Activated CD8-positive, alpha-beta T cell treated with anti-CD3 and anti-CD28 coated beads, Interleukin-2, amount 10 ng/mL, durations not matched to agents 7 days and 5 days (primary cell): ENCODE data around the gene RIC8A. TPM values are rescaled to one million over a fixed set of nuclear protein-coding genes. Genes with fewer than 3 reads are reported as not detected.

ENCODE experiments used
- ATAC-seq: fragments of 150-1000 bp; cut with Tn5 transposase; one replicate; pipeline ENCODE4 v1.10.0; 2021; ENCODE audit warnings: moderate library complexity
- CTCF ChIA-PET: fragments of 350-600 bp; sonication (Branson Sonifier 250); formaldehyde crosslinking; loops from one replicate; lab custom pipeline; 2021; ENCODE audit warnings: antibody characterized with exemption; lab: Charles Lee
- POLR2A ChIA-PET: fragments of 350-600 bp; sonication (Branson Sonifier 250); formaldehyde crosslinking; loops from one replicate; lab custom pipeline; 2021; ENCODE audit warnings: antibody characterized with exemption; lab: Charles Lee
- DNase-seq: peaks from one replicate; pipeline ENCODE4 v3.0.0-alpha.2; 2020
- H3K27ac Mint-ChIP-seq: one replicate; pipeline ENCODE4 v1.8.0; 2021; ENCODE audit warnings: mild to moderate bottlenecking, mixed read lengths
- H3K27me3 Mint-ChIP-seq: one replicate; pipeline ENCODE4 v1.8.0; 2021; ENCODE audit warnings: low read depth, mixed read lengths
- H3K36me3 Mint-ChIP-seq: one replicate; pipeline ENCODE4 v1.8.0; 2021; ENCODE audit warnings: low read depth, mixed read lengths
- H3K4me1 Mint-ChIP-seq: one replicate; pipeline ENCODE4 v1.8.0; 2021; ENCODE audit warnings: low read depth, mixed read lengths
- H3K4me3 Mint-ChIP-seq: one replicate; pipeline ENCODE4 v1.8.0; 2021; ENCODE audit warnings: mild to moderate bottlenecking, mixed read lengths
- H3K9me3 Mint-ChIP-seq: one replicate; pipeline ENCODE4 v1.8.0; 2022; ENCODE audit warnings: mixed read lengths; ENCODE audit not compliant: insufficient read depth
- total RNA-seq, 2 experiments: library from RNA; stranded (reverse); gene quantifications; one replicate each; pipeline ENCODE4 v1.2.3, GENCODE V29; 2021

RIC8A gene
- total RNA-seq, 2 experiments from 2014 or later = 121 to 126 TPM

DNA sequence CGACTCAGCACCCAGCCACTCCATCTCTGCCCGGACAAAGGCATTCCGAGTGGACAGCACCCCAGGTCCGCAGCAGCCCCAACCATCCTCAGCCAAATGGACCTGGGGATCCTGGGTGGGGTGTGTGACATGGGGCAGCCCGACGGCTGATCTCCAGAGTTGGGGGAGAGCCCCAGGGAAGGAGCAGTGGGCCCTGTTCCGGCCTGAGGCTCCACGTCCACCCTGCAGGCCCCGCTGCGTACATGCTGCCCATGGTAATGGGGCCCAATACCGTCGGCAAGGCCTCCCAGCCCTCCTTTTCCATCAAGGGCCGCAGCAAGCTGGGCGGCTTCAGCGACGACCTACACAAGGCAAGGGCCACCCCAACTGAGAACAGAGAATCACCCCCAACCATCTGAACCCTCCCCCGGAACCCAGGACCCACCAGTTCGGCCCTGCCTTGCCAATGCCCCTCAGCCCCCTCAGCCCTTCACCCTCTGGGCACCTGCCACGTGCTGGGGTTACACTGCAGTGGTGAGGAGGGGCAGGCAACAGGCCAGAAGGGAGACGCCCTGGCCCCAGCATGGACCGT lies 9.2 kb upstream of the RIC8A start:
- Mint-ChIP-seq H3K4me1 (peaks cover 23% of the 10 kb centered on the region), H3K4me3 (no peak overlapping the region), H3K9me3 (no peaks in the 10 kb centered on the region), H3K27ac (peak overlapping the region; percentile 44), H3K27me3 (no peaks in the 10 kb centered on the region), H3K36me3 (peaks cover 3% of the 10 kb centered on the region)
- ATAC-seq (no peak), DNase-seq (peak; percentile 16)
- POLR2A ChIA-PET = no interaction called here
- CTCF ChIA-PET = no interaction called here

DNA sequence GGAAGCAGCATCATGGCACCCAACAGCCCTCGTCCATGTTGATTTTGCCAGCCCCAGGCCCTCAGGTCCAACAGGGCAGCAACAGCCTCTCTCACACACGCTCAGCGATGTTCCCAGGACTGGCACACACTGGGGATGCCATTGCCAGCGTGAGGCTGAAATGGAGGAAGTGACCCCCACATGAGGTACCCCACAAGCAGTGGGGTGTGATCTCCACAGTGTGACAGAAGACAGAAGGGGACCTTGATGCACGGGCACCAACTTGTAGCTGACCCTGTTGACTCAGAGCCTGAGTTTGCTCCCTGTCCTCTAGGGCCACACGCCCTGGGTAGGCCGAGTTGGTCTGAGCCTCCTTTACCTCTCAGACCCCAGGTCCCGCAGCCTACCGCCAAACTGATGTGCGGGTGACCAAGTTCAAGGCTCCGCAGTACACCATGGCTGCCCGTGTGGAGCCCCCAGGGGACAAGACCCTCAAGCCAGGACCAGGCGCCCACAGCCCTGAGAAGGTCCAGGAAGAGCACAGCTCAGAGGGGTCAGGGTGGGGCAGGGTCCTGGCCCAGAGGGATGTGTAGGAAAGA lies 8.4 kb upstream of the RIC8A start:
- ATAC-seq = no peak
- H3K4me1 Mint-ChIP-seq = peaks cover 31% of the 10 kb centered on the region
- H3K9me3 Mint-ChIP-seq = no peaks in the 10 kb centered on the region
- ChIA-PET POLR2A (no interaction called here), CTCF (no interaction called here)
- DNase-seq = peak; percentile 19
- no peak overlapping the region for H3K4me3 Mint-ChIP-seq
- peaks cover 11% of the 10 kb centered on the region for H3K36me3 Mint-ChIP-seq
- no peaks in the 10 kb centered on the region for H3K27me3 Mint-ChIP-seq
- H3K27ac Mint-ChIP-seq = no peak overlapping the region

DNA sequence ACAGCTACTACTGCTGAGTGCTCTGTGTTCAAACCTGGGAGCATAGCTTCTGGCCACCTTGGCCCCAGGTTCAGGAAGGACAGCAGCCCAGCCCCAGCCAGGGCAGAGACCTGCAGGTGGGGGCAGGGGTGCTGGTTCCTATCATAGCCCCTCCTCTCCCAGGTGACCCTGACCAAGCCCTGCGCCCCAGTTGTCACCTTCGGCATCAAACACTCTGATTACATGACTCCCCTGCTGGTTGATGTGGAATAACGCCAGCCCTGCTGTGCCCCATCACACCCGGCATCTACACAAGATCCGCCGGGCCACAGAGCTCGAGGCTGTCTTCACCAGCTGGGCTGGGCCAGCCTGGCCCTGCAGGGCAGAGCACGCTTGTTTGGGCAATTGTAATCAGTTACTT lies 7.7 kb upstream of the RIC8A start:
- no peak overlapping the region for H3K4me3 Mint-ChIP-seq
- peaks cover 37% of the 10 kb centered on the region for H3K4me1 Mint-ChIP-seq
- H3K9me3 Mint-ChIP-seq = no peaks in the 10 kb centered on the region
- no peak overlapping the region for H3K27ac Mint-ChIP-seq
- CTCF ChIA-PET = interaction anchor here (0.9 kb wide), 1 partner anchor 51 kb away, joined by 3 read pairs; no protein-coding TSS in a partner anchor
- H3K27me3 Mint-ChIP-seq = no peaks in the 10 kb centered on the region
- peaks cover 15% of the 10 kb centered on the region for H3K36me3 Mint-ChIP-seq
- ATAC-seq (no peak), DNase-seq (peak; percentile 22)
- POLR2A ChIA-PET = no interaction called here

DNA sequence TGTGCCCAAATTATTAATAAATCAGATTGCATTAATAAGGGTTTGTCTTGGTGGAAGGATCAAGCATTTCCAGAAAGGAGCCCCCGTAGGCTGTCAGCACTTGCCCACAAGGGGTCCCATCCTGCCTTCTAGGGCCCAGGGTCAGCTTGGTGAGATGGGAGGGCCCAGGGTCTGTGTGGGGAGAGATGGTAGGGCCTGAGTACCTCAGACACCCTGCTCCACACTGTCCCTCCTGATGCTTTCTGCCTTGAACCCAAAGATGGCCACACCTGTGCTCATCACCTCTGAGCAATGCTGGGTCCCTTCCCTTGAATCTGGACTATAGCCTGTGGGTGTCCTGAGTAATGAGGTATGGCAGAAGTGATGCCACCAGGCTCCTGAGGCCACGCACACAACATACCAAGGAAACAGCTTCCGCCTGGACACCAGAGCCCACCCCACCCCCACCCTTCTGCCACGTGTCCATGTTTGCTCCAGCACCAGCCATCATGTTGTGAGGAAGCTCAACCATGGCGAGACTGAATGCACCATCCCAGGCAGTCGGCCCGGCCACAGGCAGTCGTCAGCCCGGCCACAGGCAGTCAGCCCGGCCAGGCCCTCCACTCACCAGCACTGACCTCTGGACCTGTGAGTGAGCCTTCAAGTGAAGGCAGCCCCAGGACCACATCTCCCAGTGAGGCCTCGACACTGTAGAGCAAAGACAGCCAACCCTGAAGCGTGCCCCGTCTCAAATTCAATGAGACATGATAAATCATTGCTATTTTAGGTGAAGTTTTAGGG lies 7.1 kb upstream of the RIC8A start:
- H3K27ac Mint-ChIP-seq = no peak overlapping the region
- peaks cover 20% of the 10 kb centered on the region for H3K36me3 Mint-ChIP-seq
- peak; percentile 17 for DNase-seq
- no peaks in the 10 kb centered on the region for H3K9me3 Mint-ChIP-seq
- no peak overlapping the region for H3K4me3 Mint-ChIP-seq
- ChIA-PET POLR2A (no interaction called here), CTCF (interaction anchor here (0.9 kb wide), 1 partner anchor 51 kb away, joined by 3 read pairs; no protein-coding TSS in a partner anchor)
- no peaks in the 10 kb centered on the region for H3K27me3 Mint-ChIP-seq
- ATAC-seq = no peak
- peaks cover 44% of the 10 kb centered on the region for H3K4me1 Mint-ChIP-seq

DNA sequence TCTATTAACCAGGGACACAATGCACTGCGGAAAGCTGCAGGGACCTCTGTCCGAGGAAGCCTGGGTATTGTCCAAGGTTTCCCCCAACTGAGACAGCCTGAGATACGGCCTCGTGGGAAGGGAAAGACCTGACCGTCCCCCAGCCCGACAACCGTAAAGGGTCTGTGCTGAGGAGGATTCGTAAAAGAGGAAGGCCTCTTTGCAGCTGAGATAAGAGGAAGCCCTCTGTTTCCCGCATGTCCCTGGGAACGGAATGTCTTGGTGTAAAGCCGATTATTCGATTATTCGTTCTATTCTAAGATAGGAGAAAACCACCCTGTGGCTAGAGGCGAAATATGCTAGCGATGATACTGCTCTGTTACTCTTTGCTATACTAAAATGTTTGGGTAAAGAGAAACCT lies 5.5 kb upstream of the RIC8A start:
- peak overlapping the region; percentile 26 for H3K4me3 Mint-ChIP-seq
- DNase-seq (peak; percentile 21), ATAC-seq (no peak)
- H3K27ac Mint-ChIP-seq = peak overlapping the region; percentile 77
- H3K4me1 Mint-ChIP-seq = peaks cover 56% of the 10 kb centered on the region
- CTCF ChIA-PET = no interaction called here
- peaks cover 29% of the 10 kb centered on the region for H3K36me3 Mint-ChIP-seq
- POLR2A ChIA-PET = no interaction called here
- H3K9me3 Mint-ChIP-seq = no peaks in the 10 kb centered on the region
- no peaks in the 10 kb centered on the region for H3K27me3 Mint-ChIP-seq

DNA sequence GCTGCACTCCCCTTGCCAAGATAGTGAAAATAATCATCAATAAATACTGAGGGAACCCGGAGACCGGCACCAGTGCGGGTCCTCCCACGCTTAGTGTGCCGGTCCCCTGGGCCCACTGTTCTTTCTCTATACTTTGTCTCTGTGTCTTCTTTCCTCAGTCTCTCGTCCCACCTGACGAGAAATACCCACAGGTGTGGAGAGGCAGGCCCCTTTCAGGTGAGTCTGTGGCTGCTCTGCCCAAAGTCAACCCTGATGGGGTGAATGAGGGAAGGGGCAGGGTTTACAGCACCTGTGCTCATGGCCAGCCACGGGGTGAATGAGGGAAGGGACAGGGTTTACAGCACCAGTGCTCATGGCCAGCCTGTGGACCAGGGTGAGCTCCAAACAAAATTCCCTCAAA lies 5.0 kb upstream of the RIC8A start:
- peak overlapping the region; percentile 77 for H3K27ac Mint-ChIP-seq
- H3K36me3 Mint-ChIP-seq = peaks cover 30% of the 10 kb centered on the region
- DNase-seq = peak; percentile 19
- ChIA-PET POLR2A (no interaction called here), CTCF (interaction anchor here (0.9 kb wide), 1 partner anchor 48 kb away, joined by 3 read pairs; no protein-coding TSS in a partner anchor)
- peaks cover 56% of the 10 kb centered on the region for H3K4me1 Mint-ChIP-seq
- no peak for ATAC-seq
- H3K4me3 Mint-ChIP-seq = peak overlapping the region; percentile 26
- no peaks in the 10 kb centered on the region for H3K9me3 Mint-ChIP-seq
- no peaks in the 10 kb centered on the region for H3K27me3 Mint-ChIP-seq

DNA sequence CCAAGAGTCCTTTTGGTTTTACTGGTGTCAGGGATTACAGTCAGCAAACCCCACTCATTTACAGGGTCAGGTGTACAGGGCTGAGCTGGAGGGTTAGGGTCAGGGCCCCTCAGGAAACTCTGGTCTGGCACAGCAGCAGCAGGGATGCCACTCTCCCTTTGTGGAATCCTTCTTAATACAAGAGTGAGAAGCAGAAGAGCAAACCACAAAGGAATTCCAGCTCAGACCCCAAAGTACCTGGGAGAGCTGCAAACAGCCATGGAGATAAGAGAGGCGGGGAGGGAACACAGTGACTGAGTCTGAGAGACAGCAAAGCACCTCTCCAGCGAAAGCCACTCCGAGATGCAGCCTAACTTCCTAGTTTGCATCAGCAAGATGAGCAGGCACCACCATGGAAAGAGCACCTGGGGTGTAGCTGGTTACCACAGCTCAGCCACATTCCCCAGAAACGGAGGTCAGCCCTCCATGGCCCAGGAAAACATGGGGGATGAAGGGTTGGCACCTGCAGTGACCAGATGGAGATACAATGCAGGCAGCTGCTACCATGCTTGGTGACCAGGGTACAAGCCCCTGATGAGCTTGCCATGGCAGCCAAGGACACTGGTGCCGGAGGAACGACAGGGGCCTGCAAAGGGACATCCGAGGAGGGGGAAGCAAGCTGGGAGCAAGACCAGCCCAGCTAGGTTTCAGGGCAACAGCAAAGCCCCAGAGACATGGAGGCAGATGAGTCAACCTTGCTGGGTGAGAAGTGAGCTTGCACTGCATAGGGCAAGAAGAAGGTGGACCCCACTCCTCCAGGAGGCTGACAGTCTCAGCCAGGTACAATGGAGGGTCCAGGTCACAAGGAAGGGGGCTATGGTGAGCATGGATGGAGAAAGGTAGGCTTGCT lies 4.2 kb upstream of the RIC8A start:
- H3K27me3 Mint-ChIP-seq = no peaks in the 10 kb centered on the region
- peaks cover 36% of the 10 kb centered on the region for H3K36me3 Mint-ChIP-seq
- DNase-seq (no peak), ATAC-seq (no peak)
- H3K27ac Mint-ChIP-seq = peak overlapping the region; percentile 77
- CTCF ChIA-PET = interaction anchor here (0.9 kb wide), 1 partner anchor 47 kb away, joined by 3 read pairs; no protein-coding TSS in a partner anchor
- H3K4me1 Mint-ChIP-seq = peaks cover 56% of the 10 kb centered on the region
- POLR2A ChIA-PET = interaction anchor here (0.6 kb wide), 2 partner anchors 165 to 374 kb away, joined by 3 read pairs; no protein-coding TSS in a partner anchor
- no peaks in the 10 kb centered on the region for H3K9me3 Mint-ChIP-seq
- H3K4me3 Mint-ChIP-seq = no peak overlapping the region

DNA sequence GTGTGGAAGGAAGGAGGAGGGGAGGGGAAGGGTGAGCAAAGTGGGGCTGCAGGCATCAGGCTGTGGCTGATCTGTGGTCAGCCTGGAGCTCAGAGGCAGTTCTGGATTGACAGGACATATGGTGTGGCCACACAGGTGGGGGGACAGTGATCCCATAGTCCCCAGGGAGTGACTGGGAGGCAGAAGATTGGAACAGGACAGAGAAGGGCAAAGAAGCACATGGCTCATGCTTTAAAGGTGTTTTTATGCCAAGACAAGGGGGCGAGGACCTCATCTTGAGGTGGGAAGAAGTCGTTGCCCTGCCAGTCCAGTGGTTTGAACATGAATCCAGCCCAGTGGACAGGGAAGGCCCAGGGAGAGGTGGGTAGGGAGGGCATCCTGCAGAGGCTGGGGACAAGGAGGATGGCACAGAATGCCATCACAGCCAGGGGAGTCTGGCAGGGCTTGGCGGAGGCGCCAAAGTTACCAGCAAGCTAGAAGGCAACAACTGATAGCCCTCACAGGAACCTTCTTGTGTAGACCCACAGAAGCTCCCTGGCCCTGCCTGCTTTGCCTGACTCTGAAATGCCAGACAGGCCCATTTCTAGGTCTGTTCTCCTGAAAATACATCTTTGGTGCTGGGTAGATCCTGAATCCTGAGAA lies 3.4 kb upstream of the RIC8A start:
- peak; percentile 19 for DNase-seq
- ChIA-PET POLR2A (interaction anchor here (0.6 to 0.8 kb wide), 2 partner anchors 31 to 164 kb away, joined by 3 to 4 read pairs; no protein-coding TSS in a partner anchor), CTCF (no interaction called here)
- Mint-ChIP-seq H3K27me3 (no peaks in the 10 kb centered on the region), H3K4me1 (peaks cover 57% of the 10 kb centered on the region), H3K36me3 (peaks cover 36% of the 10 kb centered on the region), H3K27ac (peak overlapping the region; percentile 74), H3K4me3 (no peak overlapping the region), H3K9me3 (no peaks in the 10 kb centered on the region)
- ATAC-seq = no peak

DNA sequence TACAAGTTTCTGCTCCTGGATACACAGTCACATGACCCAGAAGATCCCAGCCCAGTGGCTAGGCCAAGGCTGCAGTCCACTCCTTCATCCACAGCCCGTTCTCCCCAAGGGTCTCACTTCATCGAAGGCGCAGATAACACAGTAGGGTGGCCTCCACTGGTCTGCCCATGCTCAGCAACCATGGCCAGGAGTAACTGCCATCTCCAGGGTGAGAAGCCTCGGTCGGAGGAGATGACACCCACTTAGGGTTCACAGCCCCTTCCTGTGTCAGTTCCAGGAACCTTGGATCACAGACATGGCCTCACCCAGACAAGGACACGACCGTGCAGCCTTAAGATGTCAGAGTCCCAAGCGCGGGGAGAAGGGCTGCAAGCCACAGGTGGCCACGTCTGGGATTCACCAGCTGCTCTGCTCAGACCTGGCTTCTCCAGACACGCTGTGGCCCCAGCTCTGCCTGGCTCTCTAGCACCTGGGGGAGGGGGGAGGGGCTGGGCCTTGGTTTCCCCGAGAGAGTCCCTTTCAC lies 2.9 kb upstream of the RIC8A start:
- peaks cover 39% of the 10 kb centered on the region for H3K36me3 Mint-ChIP-seq
- ATAC-seq (no peak), DNase-seq (no peak)
- H3K27me3 Mint-ChIP-seq = no peaks in the 10 kb centered on the region
- peak overlapping the region; percentile 30 for H3K27ac Mint-ChIP-seq
- no peak overlapping the region for H3K4me3 Mint-ChIP-seq
- ChIA-PET POLR2A (interaction anchor here (0.8 kb wide), 1 partner anchor 30 kb away, joined by 4 read pairs; no protein-coding TSS in a partner anchor), CTCF (no interaction called here)
- no peaks in the 10 kb centered on the region for H3K9me3 Mint-ChIP-seq
- H3K4me1 Mint-ChIP-seq = peaks cover 60% of the 10 kb centered on the region

DNA sequence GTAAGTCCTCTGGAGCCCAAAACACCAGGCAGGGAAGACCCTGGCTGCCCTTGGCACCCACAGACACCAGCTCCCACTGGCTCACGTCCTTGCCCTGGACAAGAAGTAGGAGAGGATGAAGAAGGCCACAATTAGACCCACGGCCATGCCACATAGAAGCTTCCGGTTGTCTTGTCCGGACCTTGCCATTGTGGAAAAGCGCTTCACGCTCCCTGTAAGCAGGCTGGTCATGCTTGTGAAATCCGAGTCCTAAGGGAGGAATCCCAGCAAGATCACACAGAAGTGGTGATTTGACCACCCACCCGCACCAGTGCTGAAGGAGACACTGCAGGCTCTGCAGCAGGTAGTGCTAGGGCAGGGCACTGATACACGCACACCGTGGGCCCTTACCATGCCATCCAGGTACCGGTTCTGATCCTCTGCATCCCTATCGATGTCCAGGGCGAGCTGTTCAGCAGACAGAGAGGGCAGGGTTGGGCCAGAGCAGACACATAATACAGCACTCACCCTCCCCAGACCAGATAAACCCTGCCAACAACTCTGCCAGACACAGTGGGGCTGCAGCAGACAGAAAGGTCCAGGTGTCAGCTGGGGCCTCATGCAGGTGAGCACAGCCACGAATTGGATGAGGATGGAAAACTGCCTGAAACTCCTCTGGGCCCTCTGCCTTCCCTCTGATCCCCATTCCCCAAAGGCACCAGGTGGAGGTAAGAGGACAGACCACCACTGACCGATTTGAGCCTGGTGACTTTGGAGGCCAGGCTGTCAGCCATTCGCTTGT lies 2.1 kb upstream of the RIC8A start:
- Mint-ChIP-seq H3K36me3 (peaks cover 46% of the 10 kb centered on the region), H3K27me3 (no peaks in the 10 kb centered on the region), H3K4me1 (peaks cover 68% of the 10 kb centered on the region), H3K4me3 (peak overlapping the region; percentile 94), H3K9me3 (no peaks in the 10 kb centered on the region), H3K27ac (peak overlapping the region; percentile 96)
- no peak for DNase-seq
- ATAC-seq = no peak
- POLR2A ChIA-PET = interaction anchor here (0.6 to 2.2 kb wide), 3 partner anchors 62 to 108 kb away, joined by 3 to 10 read pairs (median 5); partner anchors contain the start of gene NLRP6
- CTCF ChIA-PET = no interaction called here
